Common myeloid progenitor, CD34-positive (primary cell): ENCODE results near the gene TPCN1.
A peak's percentile ranks its signal among the peaks of the same experiment; 100 is the strongest.

ENCODE experiments used
- CTCF ChIA-PET: fragments of 350-600 bp; sonication (Branson Sonifier 250); formaldehyde crosslinking; loops from one replicate; lab custom pipeline; 2021; ENCODE audit warnings: antibody characterized with exemption; lab: Charles Lee
- POLR2A ChIA-PET: fragments of 350-600 bp; sonication (Branson Sonifier 250); formaldehyde crosslinking; loops from one replicate; lab custom pipeline; 2021; ENCODE audit warnings: antibody characterized with exemption; lab: Charles Lee
- DNase-seq, 3 donors: peaks; one replicate each; pipeline versions ENCODE4 v3.0.0 to v3.0.0-alpha.2; 2013
- H3K27ac ChIP-seq, 2 experiments: 1 replicate in 1 of 2; 2 replicates in 1 of 2; pipeline ENCODE4 v1.7.0; 2013; ENCODE audit warnings: inconsistent platforms in 2 of 2, low read length in 2 of 2, mild to moderate bottlenecking in 2 of 2, low read depth in 1 of 2, moderate library complexity in 1 of 2; ENCODE audit not compliant: severe bottlenecking in 2 of 2, insufficient read depth in 1 of 2, poor library complexity in 1 of 2
- H3K27me3 ChIP-seq, 5 experiments: replicated peaks in 2 of 5; 1 replicate in 3 of 5; 2 replicates in 2 of 5; pipeline versions ENCODE4 v1.6.1 to v1.7.0; 2013; ENCODE audit warnings: low read length in 4 of 5, mild to moderate bottlenecking in 2 of 5, moderate library complexity in 2 of 5, inconsistent platforms in 1 of 5; ENCODE audit not compliant: insufficient read depth in 5 of 5, control insufficient read depth in 4 of 5
- H3K36me3 ChIP-seq, 4 experiments: 1 replicate in 2 of 4; 2 replicates in 2 of 4; pipeline versions ENCODE4 v1.6.1 to v1.7.0; 2013; ENCODE audit warnings: low read length in 3 of 4, control low read depth in 1 of 4, mild to moderate bottlenecking in 1 of 4; ENCODE audit not compliant: control insufficient read depth in 4 of 4, insufficient read depth in 4 of 4
- H3K4me1 ChIP-seq, 4 experiments: 1 replicate in 3 of 4; 2 replicates in 1 of 4; pipeline versions ENCODE4 v1.6.1 to v1.7.1; 2013; ENCODE audit warnings: low read length in 3 of 4, mild to moderate bottlenecking in 3 of 4, control low read depth in 1 of 4, inconsistent platforms in 1 of 4, moderate library complexity in 1 of 4; ENCODE audit not compliant: control insufficient read depth in 4 of 4, insufficient read depth in 4 of 4; ENCODE audit errors: control extremely low read depth in 1 of 4
- H3K4me3 ChIP-seq, 7 experiments: 1 replicate in 4 of 7; 2 replicates in 3 of 7; pipeline versions ENCODE4 v1.5.1 to v1.7.0; 2013; ENCODE audit warnings: mild to moderate bottlenecking in 7 of 7, low read length in 6 of 7, moderate library complexity in 6 of 7, inconsistent platforms in 2 of 7, low read depth in 2 of 7, control low read depth in 1 of 7; ENCODE audit not compliant: insufficient read depth in 4 of 7, control insufficient read depth in 1 of 7; ENCODE audit errors: extremely low read depth in 1 of 7
- H3K9me3 ChIP-seq, 5 experiments: 1 replicate in 4 of 5; 2 replicates in 1 of 5; pipeline versions ENCODE4 v1.6.1 to v1.7.1; 2013; ENCODE audit warnings: low read length in 4 of 5, mild to moderate bottlenecking in 2 of 5, inconsistent platforms in 1 of 5, low read depth in 1 of 5, moderate library complexity in 1 of 5; ENCODE audit not compliant: control insufficient read depth in 4 of 5, insufficient read depth in 2 of 5; ENCODE audit errors: control extremely low read depth in 1 of 5
- WGBS: methylation state at CpG from one replicate; pipeline ENCODE4 v1.1.5; 2013; ENCODE audit not compliant: insufficient coverage; 5-methylcytosine and 5-hydroxymethylcytosine counted together

TPCN1 gene

DNA sequence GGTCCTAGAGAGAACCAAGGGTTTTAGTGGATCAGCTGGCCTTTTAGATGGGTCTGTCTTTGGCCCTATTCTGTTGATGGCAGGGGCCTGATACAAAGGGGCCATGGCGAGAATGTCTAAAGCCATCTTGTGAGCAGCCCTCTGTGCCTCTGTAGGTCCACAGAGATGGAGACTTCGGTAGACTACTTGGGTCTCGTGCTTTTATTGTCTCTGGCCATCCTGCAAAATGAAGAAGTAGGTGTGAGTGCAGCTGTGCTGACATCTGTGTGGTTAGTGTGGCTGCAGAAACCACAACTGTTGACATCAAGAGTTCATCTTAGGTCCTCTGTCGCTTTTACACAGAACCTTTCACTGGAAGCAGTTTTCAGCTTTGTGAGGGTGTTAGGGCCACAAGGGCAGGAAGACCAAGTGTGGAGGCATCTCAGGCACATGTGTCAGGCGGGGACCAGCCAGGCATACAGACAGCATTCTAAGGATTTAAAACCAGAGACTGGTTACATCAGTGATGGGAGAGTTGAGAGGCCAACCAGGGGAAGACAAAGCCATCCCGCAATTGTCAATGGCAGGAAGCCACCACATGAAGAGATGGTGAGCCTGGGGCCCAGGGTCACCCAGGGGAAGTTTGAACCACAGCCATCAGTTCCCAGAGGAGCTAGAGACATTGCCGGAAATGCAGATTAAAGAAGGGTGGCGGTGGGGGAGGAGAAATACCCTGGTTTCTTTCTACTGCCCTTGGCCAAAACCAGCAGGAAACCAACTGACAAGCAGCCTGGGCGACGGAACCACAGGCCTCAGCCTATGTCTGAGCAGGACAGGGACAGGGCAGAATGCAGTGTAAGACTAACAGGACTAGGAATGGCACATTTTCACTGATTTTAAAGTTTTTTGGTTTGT is 13.0 kb upstream of the TPCN1 start:
- H3K27ac ChIP-seq, result peak overlapping the region; percentile 62 to 84
- peak; percentile 90 to 98 (median 98) for DNase-seq

DNA sequence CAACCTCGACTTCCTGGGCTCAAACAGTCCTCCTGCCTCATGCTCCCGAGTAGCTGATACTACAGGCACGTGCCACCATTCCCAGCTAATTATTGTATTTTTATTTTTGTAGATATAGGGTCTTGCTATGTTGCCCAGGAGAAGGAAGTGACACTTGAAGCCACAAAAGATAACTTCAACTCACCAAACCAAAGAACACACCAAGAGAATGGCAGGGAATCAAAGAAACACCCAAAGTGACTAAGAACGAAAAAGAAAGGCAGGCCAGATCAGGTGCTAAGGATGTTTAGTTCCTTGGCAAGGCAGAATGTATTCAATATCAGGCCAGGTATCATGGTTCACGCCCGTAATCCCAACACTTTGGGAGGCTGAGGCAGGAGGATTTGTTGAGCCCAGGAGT is 10.1 kb upstream of the TPCN1 start:
- Histone ChIP-seq H3K9me3 (no peaks in the 10 kb centered on the region), H3K4me1 (peaks cover 12 to 68% (median 42%) of the 10 kb centered on the region in 4 experiments), H3K36me3 (no peaks in the 10 kb centered on the region), H3K27me3 (peaks cover 0 to 3% (median 0%) of the 10 kb centered on the region in 5 experiments), H3K4me3 (no peak overlapping the region), H3K27ac (no peak overlapping the region)
- DNase-seq, result no peak
- WGBS, result 100% methylated on average over 4 of the region's 6 CpGs
- ChIA-PET POLR2A (interaction anchor here (1.4 kb wide), 1 partner anchor 10 kb away, joined by 4 read pairs; the partner anchor contains the start of gene TPCN1), CTCF (interaction anchor here (0.6 to 2.6 kb wide), 8 partner anchors 12 to 242 kb away, joined by 3 to 8 read pairs (median 3); no protein-coding TSS in a partner anchor)

More for the DNA sequence above, 13.0 kb upstream of the TPCN1 start:
- H3K27me3 ChIP-seq, result no peaks in the 10 kb centered on the region
- no peaks in the 10 kb centered on the region for H3K36me3 ChIP-seq
- peak overlapping the region in 2 of 7 experiments; percentile 17 to 26 for H3K4me3 ChIP-seq
- ChIA-PET CTCF (interaction anchor here (1.0 to 3.0 kb wide), 6 partner anchors 9 to 24 kb away, joined by 3 to 19 read pairs (median 6); partner anchors contain the start of gene TPCN1), POLR2A (interaction anchor here (0.8 to 1.9 kb wide), 7 partner anchors 13 to 30 kb away, joined by 3 to 12 read pairs (median 7); partner anchors contain the start of gene TPCN1)
- WGBS, result 0% methylated on average over 4 of the region's 10 CpGs
- no peaks in the 10 kb centered on the region for H3K9me3 ChIP-seq
- H3K4me1 ChIP-seq, result peaks cover 16 to 64% (median 46%) of the 10 kb centered on the region in 4 experiments

DNA sequence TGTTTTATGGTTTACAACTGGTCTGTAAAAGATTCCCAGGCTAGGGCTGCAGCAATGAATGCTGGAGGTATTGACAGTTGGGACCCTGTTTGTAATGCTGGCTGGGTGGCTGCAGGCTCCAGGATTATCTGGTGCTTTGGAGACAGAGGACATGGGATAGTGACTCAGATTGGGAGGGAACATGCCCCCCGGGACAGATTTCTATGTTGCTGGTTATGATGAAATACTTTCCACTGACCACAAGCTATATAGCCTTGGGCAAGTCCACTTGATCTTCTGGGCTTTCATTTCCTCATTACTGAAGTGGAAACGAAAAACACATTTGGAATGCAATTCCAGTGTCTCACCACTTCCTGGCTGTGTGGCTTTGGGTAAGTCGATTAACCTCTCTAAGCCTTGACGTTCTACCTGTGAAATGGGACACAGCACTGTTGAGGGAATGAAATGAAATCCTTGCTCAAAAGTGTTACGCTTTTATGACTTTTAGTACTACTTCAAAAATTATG is 6.3 kb upstream of the TPCN1 start:
- H3K36me3 ChIP-seq, result no peaks in the 10 kb centered on the region
- DNase-seq, result peak in 2 of 3 donors; percentile 46 to 56
- 13% methylated on average over 1 of the region's 5 CpGs for WGBS
- POLR2A ChIA-PET, result no interaction called here
- peaks cover 0 to 32% (median 14%) of the 10 kb centered on the region in 4 experiments for H3K4me1 ChIP-seq
- no peak overlapping the region for H3K27ac ChIP-seq
- no peak overlapping the region for H3K4me3 ChIP-seq
- peaks cover 0 to 3% (median 0%) of the 10 kb centered on the region in 5 experiments for H3K27me3 ChIP-seq
- H3K9me3 ChIP-seq, result no peaks in the 10 kb centered on the region
- CTCF ChIA-PET, result interaction anchor here (0.8 kb wide), 1 partner anchor 18 kb away, joined by 3 read pairs; no protein-coding TSS in a partner anchor

DNA sequence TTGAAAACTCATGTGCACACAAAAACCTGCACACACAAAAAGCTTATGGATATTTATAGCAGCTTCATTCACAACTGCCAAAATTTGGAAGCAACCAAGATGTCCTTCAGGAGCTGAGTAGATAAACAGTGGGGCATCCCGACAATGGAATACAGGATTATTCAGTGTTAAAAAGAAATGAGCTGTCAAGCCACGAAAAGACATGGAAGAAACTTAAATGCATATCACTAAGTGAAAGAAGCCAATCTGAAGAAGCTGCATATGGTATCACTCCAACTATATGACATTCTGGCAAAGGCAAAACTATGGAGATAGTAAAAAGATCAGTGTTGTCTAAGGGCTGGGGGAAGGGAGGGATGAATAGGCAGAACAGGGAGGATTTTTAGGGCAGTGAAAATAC is 5.2 kb upstream of the TPCN1 start:
- 100% methylated on average over 2 of the region's 2 CpGs for WGBS
- no peaks in the 10 kb centered on the region for H3K36me3 ChIP-seq
- H3K27me3 ChIP-seq, result peaks cover 0 to 3% (median 0%) of the 10 kb centered on the region in 5 experiments
- no peaks in the 10 kb centered on the region for H3K9me3 ChIP-seq
- no peak overlapping the region for H3K4me3 ChIP-seq
- DNase-seq, result no peak
- POLR2A ChIA-PET, result no interaction called here
- H3K27ac ChIP-seq, result no peak overlapping the region
- CTCF ChIA-PET, result interaction anchor here (0.7 to 1.1 kb wide), 3 partner anchors 15 to 30 kb away, joined by 3 read pairs; no protein-coding TSS in a partner anchor
- H3K4me1 ChIP-seq, result peaks cover 0 to 28% (median 10%) of the 10 kb centered on the region in 4 experiments

DNA sequence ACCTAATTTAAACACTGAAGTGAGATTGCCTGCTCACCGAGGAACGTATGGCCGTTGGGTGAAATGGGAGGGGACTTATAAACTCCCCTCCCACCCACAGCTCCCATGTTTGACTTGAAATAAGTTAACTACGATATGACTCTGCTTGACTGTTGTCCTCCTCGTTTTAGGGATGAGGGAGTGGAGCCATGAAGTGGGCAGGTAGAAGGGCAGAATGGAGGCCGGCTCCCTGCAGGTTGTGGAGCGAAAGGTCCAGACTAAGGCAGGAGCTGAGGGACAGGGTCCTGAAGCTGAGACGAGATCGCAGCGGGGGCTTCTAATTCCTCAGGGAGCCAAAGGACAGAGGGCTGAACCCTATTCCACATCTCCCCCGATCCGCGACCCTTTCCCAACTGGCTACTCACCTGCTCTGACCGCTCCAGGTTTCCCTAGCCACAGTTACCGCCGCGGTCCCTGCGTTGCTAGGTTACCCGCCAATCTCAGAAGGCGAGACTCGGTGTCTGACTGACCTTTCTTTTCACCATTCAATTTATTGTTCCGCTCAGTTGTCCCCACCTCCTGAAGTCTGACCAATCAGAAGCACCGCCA is 577 bp upstream of the TPCN1 start:
- ChIA-PET CTCF (interaction anchor here (0.6 to 9.1 kb wide), 5 partner anchors 12 to 32 kb away, joined by 3 to 91 read pairs (median 3); no protein-coding TSS in a partner anchor), POLR2A (interaction anchor here (1.0 to 2.5 kb wide), 5 partner anchors 9 to 17 kb away, joined by 3 to 11 read pairs (median 8); no protein-coding TSS in a partner anchor)
- peaks cover 0 to 2% (median 0%) of the 10 kb centered on the region in 5 experiments for H3K27me3 ChIP-seq
- H3K27ac ChIP-seq, result peak overlapping the region in 1 of 2 experiments; percentile 75
- peak in 2 of 3 donors; percentile 69 to 74 for DNase-seq
- H3K4me1 ChIP-seq, result peaks cover 4 to 33% (median 28%) of the 10 kb centered on the region in 4 experiments
- no peaks in the 10 kb centered on the region for H3K9me3 ChIP-seq
- H3K36me3 ChIP-seq, result no peaks in the 10 kb centered on the region
- under 1% methylated on average over 19 of the region's 23 CpGs for WGBS
- peak overlapping the region; percentile 57 to 95 (median 74) for H3K4me3 ChIP-seq

DNA sequence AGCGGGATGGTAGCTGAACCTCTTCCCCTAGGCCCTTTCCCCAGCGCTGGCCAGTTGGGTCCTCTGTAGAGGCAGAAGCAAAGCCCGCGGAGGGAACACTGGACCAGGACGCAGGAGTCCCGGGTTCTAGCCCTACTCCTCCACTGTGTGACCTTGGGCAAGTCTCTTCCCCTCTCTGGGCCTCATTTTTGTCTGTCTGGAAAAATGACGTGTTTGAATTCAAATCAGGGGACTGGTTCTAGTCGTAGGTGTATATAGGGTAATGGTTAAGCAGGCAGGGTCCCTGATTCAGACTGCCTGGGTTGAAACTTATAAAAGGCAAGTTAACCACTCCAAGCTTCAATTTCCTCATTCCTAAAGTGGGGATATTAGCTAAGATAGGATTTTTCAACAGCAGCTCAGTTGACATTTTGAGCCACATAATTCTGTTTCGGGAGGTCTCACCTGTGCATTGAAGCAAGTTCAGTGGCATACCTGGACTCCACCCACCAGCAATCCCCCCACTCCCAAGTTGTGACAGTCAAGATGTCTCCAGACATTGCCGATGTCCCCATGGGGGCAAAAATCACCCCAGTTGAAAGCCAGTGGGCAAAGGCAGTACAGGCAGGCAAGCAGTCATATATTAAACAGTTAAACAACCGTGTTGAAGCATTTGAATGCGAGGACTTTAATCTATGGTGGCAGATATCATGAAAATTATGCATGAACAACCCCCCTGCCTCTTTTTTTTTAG is 899 bp downstream of the TPCN1 start:
- peak overlapping the region in 1 of 2 experiments; percentile 64 for H3K27ac ChIP-seq
- CTCF ChIA-PET, result interaction anchor here (0.8 to 9.1 kb wide), 9 partner anchors 9 to 34 kb away, joined by 3 to 91 read pairs (median 4); no protein-coding TSS in a partner anchor
- no peaks in the 10 kb centered on the region for H3K27me3 ChIP-seq
- no peaks in the 10 kb centered on the region for H3K9me3 ChIP-seq
- H3K36me3 ChIP-seq, result peaks cover 0 to 5% (median 3%) of the 10 kb centered on the region in 4 experiments
- POLR2A ChIA-PET, result interaction anchor here (0.6 to 2.5 kb wide), 4 partner anchors 14 to 861 kb away, joined by 3 to 11 read pairs (median 6); no protein-coding TSS in a partner anchor
- 47% methylated on average over 6 of the region's 12 CpGs for WGBS
- peak overlapping the region; percentile 45 to 95 (median 73) for H3K4me3 ChIP-seq
- peaks cover 4 to 29% (median 27%) of the 10 kb centered on the region in 4 experiments for H3K4me1 ChIP-seq
- no peak for DNase-seq
